CD4-positive, alpha-beta T cell (primary cell): Measurements from ENCODE around the gene COPZ1. TPM values are rescaled to one million over a fixed set of nuclear protein-coding genes. Genes with fewer than 3 reads are reported as not detected.

Source experiments
- ATAC-seq: fragments of 200-7000 bp; cut with Tn5 transposase; one replicate; pipeline ENCODE4 v1.10.0; 2022; ENCODE audit warnings: mild to moderate bottlenecking; ENCODE audit not compliant: poor library complexity
- CTCF ChIA-PET: fragments of 350-600 bp; sonication (Branson Sonifier 250); formaldehyde crosslinking; loops from one replicate; lab custom pipeline; 2021; ENCODE audit warnings: antibody characterized with exemption, inconsistent platforms; lab: Charles Lee
- POLR2A ChIA-PET: fragments of 350-600 bp; sonication (Branson Sonifier 250); formaldehyde crosslinking; loops from one replicate; lab custom pipeline; 2021; ENCODE audit warnings: antibody characterized with exemption, inconsistent platforms; lab: Charles Lee
- DNase-seq, 14 experiments: peaks; one replicate each; pipeline ENCODE4 v3.0.0-alpha.2; 2013 to 2020; ENCODE audit warnings: mixed read lengths in 2 of 14
- H3K27ac ChIP-seq, 2 donors: one replicate each; pipeline versions ENCODE4 v1.5.1 to v1.7.0; 2013; ENCODE audit warnings: low read length in 2 of 2, low read depth in 1 of 2, mild to moderate bottlenecking in 1 of 2
- H3K27me3 ChIP-seq, 2 experiments: 1 replicate in 1 of 2; 2 replicates in 1 of 2; pipeline versions ENCODE4 v1.6.1 to v1.7.0; 2013; ENCODE audit warnings: low read length in 2 of 2, control low read depth in 1 of 2, mild to moderate bottlenecking in 1 of 2, moderate library complexity in 1 of 2; ENCODE audit not compliant: insufficient read depth in 2 of 2, control insufficient read depth in 1 of 2
- H3K36me3 ChIP-seq: one replicate; pipeline ENCODE4 v1.6.1; 2013; ENCODE audit warnings: low read length, control low read depth; ENCODE audit not compliant: insufficient read depth
- H3K4me1 ChIP-seq: one replicate; pipeline ENCODE4 v1.6.1; 2013; ENCODE audit warnings: low read length, control low read depth; ENCODE audit not compliant: insufficient read depth
- H3K4me3 ChIP-seq: one replicate; pipeline ENCODE4 v1.5.1; 2013; ENCODE audit warnings: mild to moderate bottlenecking, low read length, moderate library complexity
- H3K9me3 ChIP-seq, 2 experiments: 1 replicate in 1 of 2; 2 replicates in 1 of 2; pipeline versions ENCODE4 v1.6.1 to v1.7.0; 2013; ENCODE audit warnings: low read length in 2 of 2, mild to moderate bottlenecking in 2 of 2, control low read depth in 1 of 2, moderate library complexity in 1 of 2; ENCODE audit not compliant: control insufficient read depth in 1 of 2, insufficient read depth in 1 of 2
- H3K27ac Mint-ChIP-seq: one replicate; pipeline ENCODE4 v1.8.0; 2020; ENCODE audit warnings: mixed read lengths
- H3K27me3 Mint-ChIP-seq: one replicate; pipeline ENCODE4 v1.8.0; 2021; ENCODE audit warnings: mixed read lengths
- H3K36me3 Mint-ChIP-seq: one replicate; pipeline ENCODE4 v1.8.0; 2021; ENCODE audit warnings: low read depth, mixed read lengths
- H3K4me1 Mint-ChIP-seq: one replicate; pipeline ENCODE4 v1.8.0; 2021; ENCODE audit warnings: low read depth, mixed read lengths
- H3K4me3 Mint-ChIP-seq: one replicate; pipeline ENCODE4 v1.8.0; 2020; ENCODE audit warnings: mild to moderate bottlenecking, mixed read lengths
- H3K9me3 Mint-ChIP-seq: one replicate; pipeline ENCODE4 v1.8.0; 2020; ENCODE audit warnings: mixed read lengths
- CTCF ChIP-seq: fragments of 200-600 bp; IDR thresholded peaks from one replicate; pipeline ENCODE4 v1.8.0; 2022; ENCODE audit warnings: antibody characterized with exemption, mild to moderate bottlenecking
- intact Hi-C, 2 experiments: fragments of 100-400 bp; cut with DNase I in 1 of 2; cut with micrococcal nuclease in 1 of 2; formaldehyde crosslinking; loops; one replicate each; pipeline versions ENCODE4 v1.15.1 to v1.9.0; 2023 to 2025; cut with DNase I, micrococcal nuclease
- total RNA-seq, 174 experiments: library from RNA in 2 of 174; stranded (reverse) in 2 of 174; gene quantifications; one replicate each; pipeline ENCODE4 v1.2.3 and lab custom pipeline; 2021 to 2026

COPZ1 gene
- total RNA-seq, 2 experiments from 2014 or later = 31.2 to 33.9 TPM

- Mint-ChIP-seq H3K4me3 (peak overlapping the region; percentile 75), H3K27me3 (no peaks in the 10 kb centered on the region), H3K9me3 (no peaks in the 10 kb centered on the region), H3K4me1 (peaks cover 46% of the 10 kb centered on the region), H3K36me3 (peaks cover 23% of the 10 kb centered on the region), H3K27ac (peak overlapping the region; percentile 65)
- H3K27ac ChIP-seq = no peak overlapping the region
- H3K9me3 ChIP-seq = no peaks in the 10 kb centered on the region
- H3K4me3 ChIP-seq = no peak overlapping the region
- intact Hi-C loops = no loop called here
- ATAC-seq (no peak), DNase-seq (peak in 1 of 14 experiments; percentile 46)
- ChIA-PET POLR2A (no interaction called here), CTCF (interaction anchor here (2.7 kb wide), 1 partner anchor 9 kb away, joined by 10 read pairs; no protein-coding TSS in a partner anchor)
- no peaks in the 10 kb centered on the region for H3K27me3 ChIP-seq
- peaks cover 18% of the 10 kb centered on the region for H3K36me3 ChIP-seq
- peaks cover 46% of the 10 kb centered on the region for H3K4me1 ChIP-seq
- no peak for TF ChIP-seq CTCF
Observed at GRCh38 chr12:54390176-54390667, 65.3 kb downstream of the COPZ1 start.

GRCh38 chr12:54390668-54391551, 66.0 kb downstream of the COPZ1 start:
- Histone ChIP-seq H3K36me3 (peaks cover 24% of the 10 kb centered on the region), H3K27ac (no peak overlapping the region), H3K4me3 (peak overlapping the region; percentile 62), H3K4me1 (peaks cover 46% of the 10 kb centered on the region), H3K27me3 (no peaks in the 10 kb centered on the region), H3K9me3 (no peaks in the 10 kb centered on the region)
- Mint-ChIP-seq H3K4me3 (peak overlapping the region; percentile 89), H3K36me3 (peaks cover 30% of the 10 kb centered on the region), H3K27ac (no peak overlapping the region), H3K4me1 (peaks cover 46% of the 10 kb centered on the region), H3K9me3 (no peaks in the 10 kb centered on the region), H3K27me3 (no peaks in the 10 kb centered on the region)
- POLR2A ChIA-PET = interaction anchor here (0.8 kb wide), 1 partner anchor 32 kb away, joined by 3 read pairs; no protein-coding TSS in a partner anchor
- DNase-seq = peak; percentile 45 to 88 (median 68)
- intact Hi-C loops = no loop called here
- peak; percentile 91 for ATAC-seq
- CTCF ChIA-PET = interaction anchor here (1.1 to 2.7 kb wide), 2 partner anchors 8 to 11 kb away, joined by 3 to 10 read pairs; no protein-coding TSS in a partner anchor
- peak; percentile 33 for TF ChIP-seq CTCF

- Histone ChIP-seq H3K4me3 (no peak overlapping the region), H3K4me1 (peaks cover 46% of the 10 kb centered on the region), H3K9me3 (no peaks in the 10 kb centered on the region), H3K27me3 (no peaks in the 10 kb centered on the region), H3K36me3 (peaks cover 40% of the 10 kb centered on the region), H3K27ac (no peak overlapping the region)
- Mint-ChIP-seq H3K27ac (no peak overlapping the region), H3K4me1 (peaks cover 42% of the 10 kb centered on the region), H3K36me3 (peaks cover 47% of the 10 kb centered on the region), H3K9me3 (no peaks in the 10 kb centered on the region), H3K4me3 (peak overlapping the region; percentile 42), H3K27me3 (no peaks in the 10 kb centered on the region)
- no peak for ATAC-seq
- no peak for DNase-seq
- TF ChIP-seq CTCF = no peak
- ChIA-PET POLR2A (interaction anchor here (1.7 to 2.0 kb wide), 2 partner anchors 46 to 112 kb away, joined by 3 to 6 read pairs; partner anchors contain the start of genes CBX5 and HNRNPA1), CTCF (interaction anchor here (1.3 kb wide), 1 partner anchor 11 kb away, joined by 3 read pairs; no protein-coding TSS in a partner anchor)
- intact Hi-C loops = no loop called here
Observed at GRCh38 chr12:54392485-54393206, 67.7 kb downstream of the COPZ1 start.
